OCI-LY1 (cell line): Measurements from ENCODE around the gene DZIP1L.

Experiments used
- EZH2 ChIP-seq: fragments of 200-600 bp; sonication (generic), shearing (Covaris generic); IDR thresholded peaks from 2 replicates; pipeline ENCODE4 v1.8.0; 2017; ENCODE audit warnings: borderline replicate concordance, mixed run types, mild to moderate bottlenecking, antibody characterized with exemption, low read length, moderate library complexity, mixed read lengths
- TF ChIP-seq, protein P1 (sequence below): fragments of 200-600 bp; sonication (generic), shearing (Covaris generic); IDR thresholded peaks from 2 replicates; pipeline ENCODE4 v1.5.1; 2017; ENCODE audit warnings: mild to moderate bottlenecking, antibody characterized with exemption, low read length, moderate library complexity, mixed read lengths

DNA sequence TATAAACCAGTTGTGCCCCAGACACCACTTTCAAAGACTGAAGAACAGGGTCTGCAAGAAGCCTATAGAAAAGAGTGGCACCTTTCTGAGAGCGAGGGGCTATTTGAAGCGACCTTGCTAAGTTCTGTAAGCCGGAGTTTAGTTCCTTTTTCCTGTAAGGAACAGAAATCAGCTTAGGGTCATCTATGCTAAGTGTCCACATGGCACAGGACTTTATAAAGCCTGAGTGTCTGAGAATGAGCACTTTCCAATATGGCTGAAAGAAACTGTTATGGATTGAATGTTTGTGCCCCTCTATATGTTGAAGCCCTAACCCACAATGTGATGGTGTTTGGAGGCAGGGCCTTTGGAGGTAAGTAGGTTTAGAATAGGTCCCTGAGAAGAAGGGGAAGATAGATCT, 20.8 kb upstream of the DZIP1L start:
- TF ChIP-seq, protein P1, sequence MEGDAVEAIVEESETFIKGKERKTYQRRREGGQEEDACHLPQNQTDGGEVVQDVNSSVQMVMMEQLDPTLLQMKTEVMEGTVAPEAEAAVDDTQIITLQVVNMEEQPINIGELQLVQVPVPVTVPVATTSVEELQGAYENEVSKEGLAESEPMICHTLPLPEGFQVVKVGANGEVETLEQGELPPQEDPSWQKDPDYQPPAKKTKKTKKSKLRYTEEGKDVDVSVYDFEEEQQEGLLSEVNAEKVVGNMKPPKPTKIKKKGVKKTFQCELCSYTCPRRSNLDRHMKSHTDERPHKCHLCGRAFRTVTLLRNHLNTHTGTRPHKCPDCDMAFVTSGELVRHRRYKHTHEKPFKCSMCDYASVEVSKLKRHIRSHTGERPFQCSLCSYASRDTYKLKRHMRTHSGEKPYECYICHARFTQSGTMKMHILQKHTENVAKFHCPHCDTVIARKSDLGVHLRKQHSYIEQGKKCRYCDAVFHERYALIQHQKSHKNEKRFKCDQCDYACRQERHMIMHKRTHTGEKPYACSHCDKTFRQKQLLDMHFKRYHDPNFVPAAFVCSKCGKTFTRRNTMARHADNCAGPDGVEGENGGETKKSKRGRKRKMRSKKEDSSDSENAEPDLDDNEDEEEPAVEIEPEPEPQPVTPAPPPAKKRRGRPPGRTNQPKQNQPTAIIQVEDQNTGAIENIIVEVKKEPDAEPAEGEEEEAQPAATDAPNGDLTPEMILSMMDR: no peak
- TF ChIP-seq EZH2: no peak
